H9 (cell line): ENCODE results near the gene EPHX1. TPM values are rescaled to one million over a fixed set of nuclear protein-coding genes. Genes with fewer than 3 reads are reported as not detected.

ENCODE experiments used
- DNase-seq: peaks from one replicate; pipeline ENCODE4 v3.0.0-alpha.2; 2017
- H2AFZ ChIP-seq: one replicate; pipeline ENCODE4 v1.6.1; 2013; ENCODE audit warnings: mild to moderate bottlenecking, low read length, control low read depth, moderate library complexity
- H2AK5ac ChIP-seq: 2 replicates; pipeline ENCODE4 v1.6.1; 2013; ENCODE audit warnings: low read length, control low read depth, mixed read lengths; ENCODE audit not compliant: insufficient read length
- H2BK120ac ChIP-seq: one replicate; pipeline ENCODE4 v1.6.1; 2013; ENCODE audit warnings: low read depth, mild to moderate bottlenecking, low read length, control low read depth, inconsistent platforms; ENCODE audit not compliant: poor library complexity, severe bottlenecking
- H2BK12ac ChIP-seq: 2 replicates; pipeline ENCODE4 v1.6.1; 2013; ENCODE audit warnings: low read length, control low read depth, mixed read lengths, low read depth; ENCODE audit not compliant: insufficient read length
- H2BK15ac ChIP-seq: 2 replicates; pipeline ENCODE4 v1.6.1; 2013; ENCODE audit warnings: low read depth, low read length, control low read depth
- H2BK20ac ChIP-seq: one replicate; pipeline ENCODE4 v1.6.1; 2013; ENCODE audit warnings: low read depth, mild to moderate bottlenecking, low read length, control low read depth, inconsistent platforms; ENCODE audit not compliant: poor library complexity, severe bottlenecking
- H2BK5ac ChIP-seq: 2 replicates; pipeline ENCODE4 v1.6.1; 2013; ENCODE audit warnings: low read length, control low read depth, mixed read lengths; ENCODE audit not compliant: insufficient read length
- H3K14ac ChIP-seq: 2 replicates; pipeline ENCODE4 v1.6.1; 2013; ENCODE audit warnings: low read length, control low read depth; ENCODE audit not compliant: insufficient read depth
- H3K18ac ChIP-seq: 2 replicates; pipeline ENCODE4 v1.6.1; 2013; ENCODE audit warnings: low read depth, mild to moderate bottlenecking, mixed read lengths, low read length, control low read depth; ENCODE audit not compliant: insufficient read length
- H3K23ac ChIP-seq: 2 replicates; pipeline ENCODE4 v1.6.1; 2013; ENCODE audit warnings: low read length, control low read depth, mixed read lengths, low read depth; ENCODE audit not compliant: insufficient read length
- H3K23me2 ChIP-seq: 2 replicates; pipeline ENCODE4 v1.6.1; 2013; ENCODE audit warnings: low read depth, mild to moderate bottlenecking, mixed read lengths, low read length, control low read depth; ENCODE audit not compliant: insufficient read length, poor library complexity, severe bottlenecking
- H3K27ac ChIP-seq: 2 replicates; pipeline ENCODE4 v1.5.1; 2013; ENCODE audit warnings: low read length, control low read depth, mixed read lengths, low read depth; ENCODE audit not compliant: insufficient read length
- H3K27me3 ChIP-seq: 2 replicates; pipeline ENCODE4 v1.6.1; 2013; ENCODE audit warnings: low read length, control low read depth, inconsistent platforms; ENCODE audit not compliant: insufficient read depth
- H3K4ac ChIP-seq: 2 replicates; pipeline ENCODE4 v1.6.1; 2013; ENCODE audit warnings: low read depth, mild to moderate bottlenecking, control low read depth, inconsistent platforms, low read length, moderate library complexity
- H3K4me1 ChIP-seq: 2 replicates; pipeline ENCODE4 v1.6.1; 2013; ENCODE audit warnings: low read length, control low read depth, inconsistent platforms; ENCODE audit not compliant: insufficient read depth
- H3K4me2 ChIP-seq: 2 replicates; pipeline ENCODE4 v1.6.1; 2013; ENCODE audit warnings: low read length, control low read depth, mixed read lengths; ENCODE audit not compliant: insufficient read length, insufficient read depth
- H3K56ac ChIP-seq: 2 replicates; pipeline ENCODE4 v1.6.1; 2013; ENCODE audit warnings: low read depth, mild to moderate bottlenecking, mixed read lengths, low read length, control low read depth; ENCODE audit not compliant: insufficient read length
- H3K79me1 ChIP-seq: 2 replicates; pipeline ENCODE4 v1.6.1; 2013; ENCODE audit warnings: low read depth, mild to moderate bottlenecking, moderate library complexity, low read length, control low read depth, inconsistent platforms; ENCODE audit not compliant: insufficient read depth, poor library complexity, severe bottlenecking
- H3K79me2 ChIP-seq: 2 replicates; pipeline ENCODE4 v1.6.1; 2013; ENCODE audit warnings: low read length, control low read depth, inconsistent platforms; ENCODE audit not compliant: insufficient read depth
- H3K9ac ChIP-seq: 2 replicates; pipeline ENCODE4 v1.6.1; 2013; ENCODE audit warnings: low read length, control low read depth, mixed read lengths; ENCODE audit not compliant: insufficient read length; ENCODE audit errors: extremely low read depth
- H3K9me3 ChIP-seq: one replicate; pipeline ENCODE4 v1.6.1; 2013; ENCODE audit warnings: low read depth, low read length, inconsistent platforms; ENCODE audit not compliant: control insufficient read depth
- H3T11ph ChIP-seq: one replicate; pipeline ENCODE4 v1.6.1; 2013; ENCODE audit warnings: mild to moderate bottlenecking, low read length, control low read depth, inconsistent platforms
- H4K20me1 ChIP-seq: one replicate; pipeline ENCODE4 v1.6.1; 2013; ENCODE audit not compliant: control insufficient read depth, insufficient read length, insufficient read depth
- H4K5ac ChIP-seq: 2 replicates; pipeline ENCODE4 v1.6.1; 2013; ENCODE audit warnings: low read depth, mild to moderate bottlenecking, mixed read lengths, low read length, control low read depth; ENCODE audit not compliant: insufficient read length
- H4K8ac ChIP-seq: replicated peaks from 2 replicates; pipeline ENCODE4 v1.6.1; 2013; ENCODE audit warnings: low read length, control low read depth, mixed read lengths, low read depth; ENCODE audit not compliant: insufficient read length
- H4K91ac ChIP-seq: 2 replicates; pipeline ENCODE4 v1.6.1; 2013; ENCODE audit warnings: low read depth, mild to moderate bottlenecking, moderate library complexity, mixed read lengths, low read length, control low read depth; ENCODE audit not compliant: insufficient read length
- H3K27ac Mint-ChIP-seq, 3 experiments: 2 replicates in 2 of 3; 3 replicates in 1 of 3; pipeline ENCODE4 v1.8.0; 2020 to 2021; ENCODE audit warnings: mixed read lengths in 3 of 3, mild to moderate bottlenecking in 1 of 3, moderate library complexity in 1 of 3
- H3K27me3 Mint-ChIP-seq: 2 replicates; pipeline ENCODE4 v1.8.0; 2021; ENCODE audit warnings: low read depth, mild to moderate bottlenecking, moderate library complexity, mixed read lengths
- H3K36me3 Mint-ChIP-seq, 3 experiments: 2 replicates in 2 of 3; 3 replicates in 1 of 3; pipeline ENCODE4 v1.8.0; 2020 to 2021; ENCODE audit warnings: low read depth in 3 of 3, mixed read lengths in 3 of 3; ENCODE audit not compliant: insufficient read depth in 1 of 3
- H3K4me1 Mint-ChIP-seq, 2 experiments: 2 replicates each; pipeline ENCODE4 v1.8.0; 2020; ENCODE audit warnings: mixed read lengths in 2 of 2
- H3K4me3 Mint-ChIP-seq, 2 experiments: 2 replicates in 1 of 2; 3 replicates in 1 of 2; pipeline ENCODE4 v1.8.0; 2020 to 2021; ENCODE audit warnings: mild to moderate bottlenecking in 2 of 2, mixed read lengths in 2 of 2, moderate library complexity in 1 of 2
- H3K9me3 Mint-ChIP-seq, 2 experiments: 2 replicates in 1 of 2; 3 replicates in 1 of 2; pipeline ENCODE4 v1.8.0; 2020; ENCODE audit warnings: mild to moderate bottlenecking in 2 of 2, mixed read lengths in 2 of 2, moderate library complexity in 1 of 2
- CTCF ChIP-seq: fragments of 200-600 bp; sonication (generic); conservative IDR thresholded peaks from 3 replicates; pipeline ENCODE4 v1.8.0; 2021; ENCODE audit warnings: antibody characterized with exemption, mild to moderate bottlenecking
- WGBS: extraction: QIAGEN DNeasy Blood & Tissue Kit; methylation state at CpG from one replicate; pipeline ENCODE4 v1.1.7; 2013; ENCODE audit warnings: missing lambda C conversion rate, low lambda C conversion rate, mixed read lengths; ENCODE audit not compliant: insufficient read length; ENCODE audit errors: extremely low coverage; 5-methylcytosine and 5-hydroxymethylcytosine counted together
- total RNA-seq: library from RNA; stranded (reverse); gene quantifications from 2 replicates; pipeline ENCODE4 v1.2.1, GENCODE V29; 2021

Gene EPHX1
- total RNA-seq, 1 experiment from 2014 or later: 40.6 TPM

GRCh38 chr1:225870911-225871310 is 61.0 kb downstream of the EPHX1 start:
- H3K4ac ChIP-seq: no peak overlapping the region
- H3K27me3 ChIP-seq: no peaks in the 10 kb centered on the region
- no peak overlapping the region for H3K56ac ChIP-seq
- H3K18ac ChIP-seq: no peak overlapping the region
- H2BK5ac ChIP-seq: no peak overlapping the region
- no peak overlapping the region for H2AFZ ChIP-seq
- H3K4me2 ChIP-seq: no peak overlapping the region
- no CpG with 5 or more reads among the region's 3 CpGs for WGBS
- H3K14ac ChIP-seq: no peak overlapping the region
- no peak overlapping the region for H3T11ph ChIP-seq
- H3K23me2 ChIP-seq: no peaks in the 10 kb centered on the region
- no peaks in the 10 kb centered on the region for H3K79me2 ChIP-seq
- no peaks in the 10 kb centered on the region for H3K4me1 ChIP-seq
- TF ChIP-seq CTCF: no peak
- no peak overlapping the region for H2BK12ac ChIP-seq
- no peaks in the 10 kb centered on the region for H3K9me3 ChIP-seq
- no peak overlapping the region for H4K91ac ChIP-seq
- H3K9ac ChIP-seq: no peak overlapping the region
- peaks cover 17 to 19% of the 10 kb centered on the region in 2 experiments for H3K4me1 Mint-ChIP-seq
- H2BK15ac ChIP-seq: no peak overlapping the region
- H4K8ac ChIP-seq: no peak overlapping the region
- H3K27ac Mint-ChIP-seq: peak overlapping the region in 2 of 3 experiments; percentile 46 to 66; a peak in 4 of 7 replicates
- no peak overlapping the region for H3K4me3 Mint-ChIP-seq
- H3K79me1 ChIP-seq: no peaks in the 10 kb centered on the region
- H3K9me3 Mint-ChIP-seq: no peaks in the 10 kb centered on the region
- H2AK5ac ChIP-seq: no peak overlapping the region
- H4K5ac ChIP-seq: no peak overlapping the region
- no peaks in the 10 kb centered on the region for H4K20me1 ChIP-seq
- H3K27ac ChIP-seq: no peak overlapping the region
- no peak overlapping the region for H3K23ac ChIP-seq
- DNase-seq: no peak
- no peaks in the 10 kb centered on the region for H3K27me3 Mint-ChIP-seq
- no peak overlapping the region for H2BK120ac ChIP-seq
- peaks cover 47 to 88% (median 55%) of the 10 kb centered on the region in 3 experiments; a peak in 6 of 7 replicates for H3K36me3 Mint-ChIP-seq
- H2BK20ac ChIP-seq: no peak overlapping the region
